ENCODE measurements around the gene SLC6A11.

Gene SLC6A11

GRCh38 chr3:10955711-10956453 is 139.9 kb downstream of the SLC6A11 start:
- Mint-ChIP-seq H3K4me3 (no peak overlapping the region), H3K9me3 (no peaks in the 10 kb centered on the region), H3K4me1 (ENCODE audit: low read depth in 2 of 2) (peaks cover 2% of the 10 kb centered on the region in 2 donors), H3K27ac (no peak overlapping the region), H3K36me3 (ENCODE audit: insufficient read depth) (no peaks in the 10 kb centered on the region), H3K27me3 (peaks cover 23 to 79% of the 10 kb centered on the region in 2 donors)
- ATAC-seq (replicated peaks) (no peak), DNase-seq (no peak)

GRCh38 chr3:10956531-10956930 is 140.5 kb downstream of the SLC6A11 start:
- Mint-ChIP-seq H3K9me3 (no peaks in the 10 kb centered on the region), H3K4me3 (no peak overlapping the region), H3K27me3 (peaks cover 23 to 75% of the 10 kb centered on the region in 2 donors), H3K27ac (no peak overlapping the region), H3K36me3 (ENCODE audit: insufficient read depth) (no peaks in the 10 kb centered on the region), H3K4me1 (ENCODE audit: low read depth in 2 of 2) (no peaks in the 10 kb centered on the region)
- ATAC-seq (replicated peaks) = no peak
- DNase-seq = no peak

GRCh38 chr3:10956986-10957385 is 141.0 kb downstream of the SLC6A11 start:
- no peaks in the 10 kb centered on the region for H3K9me3 Mint-ChIP-seq
- no peaks in the 10 kb centered on the region for H3K4me1 Mint-ChIP-seq (ENCODE audit: low read depth in 2 of 2)
- H3K27ac Mint-ChIP-seq = no peak overlapping the region
- no peaks in the 10 kb centered on the region for H3K36me3 Mint-ChIP-seq (ENCODE audit: insufficient read depth)
- DNase-seq (no peak), ATAC-seq (replicated peaks) (no peak)
- no peak overlapping the region for H3K4me3 Mint-ChIP-seq
- H3K27me3 Mint-ChIP-seq = peaks cover 23 to 72% of the 10 kb centered on the region in 2 donors

GRCh38 chr3:10957976-10958749 is 142.1 kb downstream of the SLC6A11 start:
- no peak for ATAC-seq (replicated peaks)
- DNase-seq = no peak
- H3K9me3 Mint-ChIP-seq = no peaks in the 10 kb centered on the region

GRCh38 chr3:10960255-10960654 is 144.2 kb downstream of the SLC6A11 start:
- no peak overlapping the region for H3K4me3 Mint-ChIP-seq
- H3K4me1 Mint-ChIP-seq (ENCODE audit: low read depth in 2 of 2) = no peaks in the 10 kb centered on the region
- H3K27ac Mint-ChIP-seq = no peak overlapping the region
- peaks cover 0 to 3% of the 10 kb centered on the region in 2 donors for H3K9me3 Mint-ChIP-seq
- H3K27me3 Mint-ChIP-seq = peaks cover 26 to 68% of the 10 kb centered on the region in 2 donors
- ATAC-seq (replicated peaks) (no peak), DNase-seq (no peak)
- H3K36me3 Mint-ChIP-seq (ENCODE audit: insufficient read depth) = no peaks in the 10 kb centered on the region

More at GRCh38 chr3:10957976-10958749, 142.1 kb downstream of the SLC6A11 start:
- peaks cover 23 to 79% of the 10 kb centered on the region in 2 donors for H3K27me3 Mint-ChIP-seq
- no peaks in the 10 kb centered on the region for H3K36me3 Mint-ChIP-seq (ENCODE audit: insufficient read depth)
- no peaks in the 10 kb centered on the region for H3K4me1 Mint-ChIP-seq (ENCODE audit: low read depth in 2 of 2)
- no peak overlapping the region for H3K4me3 Mint-ChIP-seq
- no peak overlapping the region for H3K27ac Mint-ChIP-seq

- Mint-ChIP-seq H3K4me1 (ENCODE audit: low read depth in 2 of 2) (no peaks in the 10 kb centered on the region), H3K9me3 (peaks cover 0 to 3% of the 10 kb centered on the region in 2 donors), H3K4me3 (no peak overlapping the region), H3K36me3 (ENCODE audit: insufficient read depth) (no peaks in the 10 kb centered on the region), H3K27me3 (peaks cover 30 to 68% of the 10 kb centered on the region in 2 donors), H3K27ac (no peak overlapping the region)
- DNase-seq = no peak
- ATAC-seq (replicated peaks) = no peak
Measured at GRCh38 chr3:10961921-10962320, 145.9 kb downstream of the SLC6A11 start.

GRCh38 chr3:10962481-10963036 is 146.5 kb downstream of the SLC6A11 start:
- no peaks in the 10 kb centered on the region for H3K4me1 Mint-ChIP-seq (ENCODE audit: low read depth in 2 of 2)
- H3K9me3 Mint-ChIP-seq = peaks cover 0 to 3% of the 10 kb centered on the region in 2 donors
- no peak overlapping the region for H3K27ac Mint-ChIP-seq
- no peak for DNase-seq
- peaks cover 30 to 73% of the 10 kb centered on the region in 2 donors for H3K27me3 Mint-ChIP-seq
- no peak overlapping the region for H3K4me3 Mint-ChIP-seq
- no peaks in the 10 kb centered on the region for H3K36me3 Mint-ChIP-seq (ENCODE audit: insufficient read depth)
- ATAC-seq (replicated peaks) = no peak

- ATAC-seq (replicated peaks) (no peak), DNase-seq (no peak)
- Mint-ChIP-seq H3K4me1 (ENCODE audit: low read depth in 2 of 2) (no peaks in the 10 kb centered on the region), H3K9me3 (peaks cover 0 to 3% of the 10 kb centered on the region in 2 donors), H3K27me3 (peaks cover 35 to 66% of the 10 kb centered on the region in 2 donors), H3K27ac (no peak overlapping the region), H3K36me3 (ENCODE audit: insufficient read depth) (no peaks in the 10 kb centered on the region), H3K4me3 (no peak overlapping the region)
Measured at GRCh38 chr3:10964537-10965167, 148.6 kb downstream of the SLC6A11 start.

GRCh38 chr3:10968401-10968800 is 152.4 kb downstream of the SLC6A11 start:
- peaks cover 0 to 2% of the 10 kb centered on the region in 2 donors for H3K4me1 Mint-ChIP-seq (ENCODE audit: low read depth in 2 of 2)
- DNase-seq = no peak
- H3K36me3 Mint-ChIP-seq (ENCODE audit: insufficient read depth) = no peaks in the 10 kb centered on the region
- ATAC-seq (replicated peaks) = no peak
- H3K4me3 Mint-ChIP-seq = no peak overlapping the region
- H3K9me3 Mint-ChIP-seq = peaks cover 0 to 3% of the 10 kb centered on the region in 2 donors
- H3K27me3 Mint-ChIP-seq = peaks cover 30 to 63% of the 10 kb centered on the region in 2 donors
- no peak overlapping the region for H3K27ac Mint-ChIP-seq

GRCh38 chr3:10970306-10970960 is 154.4 kb downstream of the SLC6A11 start:
- H3K4me1 Mint-ChIP-seq (ENCODE audit: low read depth in 2 of 2) = peaks cover 0 to 2% of the 10 kb centered on the region in 2 donors
- no peak overlapping the region for H3K4me3 Mint-ChIP-seq
- no peak overlapping the region for H3K27ac Mint-ChIP-seq
- peaks cover 27 to 69% of the 10 kb centered on the region in 2 donors for H3K27me3 Mint-ChIP-seq
- no peaks in the 10 kb centered on the region for H3K9me3 Mint-ChIP-seq
- H3K36me3 Mint-ChIP-seq (ENCODE audit: insufficient read depth) = no peaks in the 10 kb centered on the region
- ATAC-seq (replicated peaks) (no peak), DNase-seq (no peak)

GRCh38 chr3:10972072-10972782 is 156.2 kb downstream of the SLC6A11 start:
- ATAC-seq (replicated peaks) (no peak), DNase-seq (no peak)
- H3K36me3 Mint-ChIP-seq (ENCODE audit: insufficient read depth) = no peaks in the 10 kb centered on the region
- H3K4me1 Mint-ChIP-seq (ENCODE audit: low read depth in 2 of 2) = peaks cover 0 to 2% of the 10 kb centered on the region in 2 donors
- H3K27me3 Mint-ChIP-seq = peaks cover 13 to 64% of the 10 kb centered on the region in 2 donors
- H3K9me3 Mint-ChIP-seq = no peaks in the 10 kb centered on the region
- H3K4me3 Mint-ChIP-seq = no peak overlapping the region
- H3K27ac Mint-ChIP-seq = no peak overlapping the region

GRCh38 chr3:10973046-10973595 is 157.1 kb downstream of the SLC6A11 start:
- Mint-ChIP-seq H3K9me3 (no peaks in the 10 kb centered on the region), H3K4me1 (ENCODE audit: low read depth in 2 of 2) (peaks cover 0 to 2% of the 10 kb centered on the region in 2 donors), H3K27me3 (peaks cover 11 to 70% of the 10 kb centered on the region in 2 donors), H3K4me3 (no peak overlapping the region), H3K27ac (no peak overlapping the region), H3K36me3 (ENCODE audit: insufficient read depth) (no peaks in the 10 kb centered on the region)
- DNase-seq (no peak), ATAC-seq (replicated peaks) (no peak)
